PC-3 (cell line): ENCODE measurements around the gene ANKZF1. TPM values are rescaled to one million over a fixed set of nuclear protein-coding genes. Genes with fewer than 3 reads are reported as not detected.

Source experiments
- ATAC-seq: fragments of 200-7000 bp; cut with Tn5 transposase; 2 replicates; pipeline ENCODE4 v1.9.1; 2020; ENCODE audit warnings: mild to moderate bottlenecking, moderate library complexity
- BruUV-seq: library from RNA; stranded (reverse); fragments of 400-500 nt; replicated peaks from 2 replicates; lab custom pipeline; 2021; lab: Mats Ljungman, UMichigan
- CTCF ChIA-PET: fragments of 300-600 bp; sonication (Branson Sonifier 250); formaldehyde crosslinking; loops from one replicate; lab custom pipeline; 2022; ENCODE audit warnings: antibody characterized with exemption; lab: Charles Lee
- POLR2A ChIA-PET: fragments of 300-600 bp; sonication (Branson Sonifier 250); formaldehyde crosslinking; loops from one replicate; lab custom pipeline; 2022; ENCODE audit warnings: antibody characterized with exemption; ENCODE audit not compliant: unreplicated experiment; lab: Charles Lee
- DNase-seq: peaks from one replicate; pipeline ENCODE4 v3.0.0-alpha.2; 2015
- H2AFZ ChIP-seq: fragments of 300-600 bp; sonication (generic); 2 replicates; pipeline ENCODE4 v1.6.0; 2016; ENCODE audit warnings: antibody characterized with exemption, low read length
- H3F3A ChIP-seq: fragments of 300-600 bp; sonication (generic); one replicate; pipeline ENCODE4 v1.6.0; 2017; ENCODE audit warnings: antibody characterized with exemption, low read length, control low read depth, mild to moderate bottlenecking; ENCODE audit not compliant: unreplicated experiment
- H3K27ac ChIP-seq: fragments of 300-600 bp; sonication (generic); 2 replicates; pipeline ENCODE4 v1.5.1; 2016; ENCODE audit warnings: mild to moderate bottlenecking, low read length
- H3K27me3 ChIP-seq: fragments of 300-600 bp; sonication (generic); 2 replicates; pipeline ENCODE4 v1.6.1; 2016; ENCODE audit warnings: low read length, mixed read lengths
- H3K36me3 ChIP-seq: fragments of 300-600 bp; sonication (generic); 2 replicates; pipeline ENCODE4 v1.6.1; 2016; ENCODE audit warnings: low read depth, mixed run types, low read length, mixed read lengths
- H3K4me1 ChIP-seq: fragments of 300-600 bp; sonication (generic); 2 replicates; pipeline ENCODE4 v1.5.1; 2016; ENCODE audit warnings: low read length; ENCODE audit not compliant: insufficient read depth
- H3K4me2 ChIP-seq: fragments of 300-600 bp; sonication (generic); 2 replicates; pipeline ENCODE4 v1.6.0; 2016; ENCODE audit warnings: low read length
- H3K4me3 ChIP-seq: fragments of 300-600 bp; sonication (generic); 2 replicates; pipeline ENCODE4 v1.5.1; 2016; ENCODE audit warnings: mild to moderate bottlenecking, low read length, mixed read lengths
- H3K79me2 ChIP-seq: fragments of 300-600 bp; sonication (generic); 2 replicates; pipeline ENCODE4 v1.6.1; 2017; ENCODE audit warnings: low read length, mixed read lengths
- H3K9ac ChIP-seq: fragments of 300-600 bp; sonication (generic); 2 replicates; pipeline ENCODE4 v1.6.0; 2016; ENCODE audit warnings: mild to moderate bottlenecking, low read length
- H3K9me2 ChIP-seq: fragments of 300-600 bp; sonication (generic); replicated peaks from 2 replicates; pipeline ENCODE4 v1.6.1; 2016; ENCODE audit warnings: mixed run types, low read length, mixed read lengths
- H3K9me3 ChIP-seq: fragments of 300-600 bp; sonication (generic); 2 replicates; pipeline ENCODE4 v1.6.1; 2016; ENCODE audit warnings: low read length, mixed read lengths
- H4K20me1 ChIP-seq: fragments of 300-600 bp; sonication (generic); 2 replicates; pipeline ENCODE4 v1.6.1; 2016; ENCODE audit warnings: low read length, mixed read lengths
- CTCF ChIP-seq: fragments of 300-600 bp; sonication (generic); conservative IDR thresholded peaks from 2 replicates; pipeline ENCODE4 v1.5.1; 2017; ENCODE audit warnings: antibody characterized with exemption, low read depth, mild to moderate bottlenecking, low read length
- EZH2 ChIP-seq: fragments of 300-600 bp; sonication (generic); IDR thresholded peaks from one replicate; pipeline ENCODE4 v1.6.1; 2017; ENCODE audit warnings: antibody characterized with exemption, mild to moderate bottlenecking, low read length; ENCODE audit not compliant: unreplicated experiment
- EZH2phosphoT487 ChIP-seq: fragments of 300-600 bp; sonication (generic); IDR thresholded peaks from 2 replicates; pipeline ENCODE4 v1.6.1; 2018; ENCODE audit warnings: mild to moderate bottlenecking, antibody characterized with exemption, low read length, borderline replicate concordance
- intact Hi-C: fragments of 100-400 bp; cut with micrococcal nuclease; formaldehyde crosslinking; loops from 2 replicates; pipeline ENCODE4 v1.9.0; 2023
- total RNA-seq: library from RNA; depleted of rRNA; stranded (reverse); fragments of >200 nt; gene quantifications from 2 replicates; pipeline ENCODE4 v1.2.3, GENCODE V29; 2014

ANKZF1 gene
- total RNA-seq, 1 experiment from 2014 or later: 67.9 TPM

- Histone ChIP-seq H3K4me3 (peak overlapping the region; percentile 74), H2AFZ (peak overlapping the region; percentile 60), H3K9me2 (no peaks in the 10 kb centered on the region), H3F3A (peaks cover 4% of the 10 kb centered on the region), H3K9ac (peak overlapping the region; percentile 80), H3K79me2 (peaks cover 51% of the 10 kb centered on the region), H3K4me2 (peak overlapping the region; percentile 85), H3K27ac (peak overlapping the region; percentile 54), H4K20me1 (no peaks in the 10 kb centered on the region), H3K9me3 (no peaks in the 10 kb centered on the region), H3K36me3 (peaks cover 25% of the 10 kb centered on the region), H3K27me3 (no peaks in the 10 kb centered on the region), H3K4me1 (peaks cover 17% of the 10 kb centered on the region)
- ATAC-seq (peak; percentile 47), DNase-seq (peak; percentile 67)
- ChIA-PET CTCF (interaction anchor here (0.7 kb wide), 1 partner anchor 19 kb away, joined by 6 read pairs; no protein-coding TSS in a partner anchor), POLR2A (interaction anchor here (0.9 to 1.1 kb wide), 3 partner anchors 19 to 44 kb away, joined by 4 to 6 read pairs (median 5); partner anchors contain the start of gene ZFAND2B)
- TF ChIP-seq EZH2phosphoT487: no peak
- no peak for TF ChIP-seq EZH2
- no peak for TF ChIP-seq CTCF
- intact Hi-C loops: no loop called here
- TSS peak; percentile 72 for BruUV-seq
These were observed 494 bp downstream of the ANKZF1 start for GRCh38 chr2:219230059-219230540.

GRCh38 chr2:219234331-219234730 is 4.7 kb downstream of the ANKZF1 start:
- POLR2A ChIA-PET: interaction anchor here (0.6 kb wide), 1 partner anchor 192 kb away, joined by 3 read pairs; no protein-coding TSS in a partner anchor
- H3K9me3 ChIP-seq: no peaks in the 10 kb centered on the region

More at GRCh38 chr2:219234331-219234730, 4.7 kb downstream of the ANKZF1 start:
- Histone ChIP-seq H3F3A (peaks cover 4% of the 10 kb centered on the region), H3K36me3 (peaks cover 42% of the 10 kb centered on the region), H2AFZ (no peak overlapping the region), H3K4me3 (no peak overlapping the region), H3K9me2 (no peaks in the 10 kb centered on the region), H4K20me1 (no peaks in the 10 kb centered on the region), H3K79me2 (peaks cover 30% of the 10 kb centered on the region), H3K27ac (no peak overlapping the region), H3K4me1 (peaks cover 5% of the 10 kb centered on the region; the same call in 1 of the 2 replicates), H3K9ac (no peak overlapping the region), H3K4me2 (no peak overlapping the region), H3K27me3 (no peaks in the 10 kb centered on the region)
- intact Hi-C loops: no loop called here
- no peak for DNase-seq
- ATAC-seq: no peak
- CTCF ChIA-PET: no interaction called here
- TF ChIP-seq EZH2 (no peak), CTCF (no peak), EZH2phosphoT487 (no peak)
- BruUV-seq: no TSS peak
